Measurements from ENCODE around the gene SBF2.

DNA sequence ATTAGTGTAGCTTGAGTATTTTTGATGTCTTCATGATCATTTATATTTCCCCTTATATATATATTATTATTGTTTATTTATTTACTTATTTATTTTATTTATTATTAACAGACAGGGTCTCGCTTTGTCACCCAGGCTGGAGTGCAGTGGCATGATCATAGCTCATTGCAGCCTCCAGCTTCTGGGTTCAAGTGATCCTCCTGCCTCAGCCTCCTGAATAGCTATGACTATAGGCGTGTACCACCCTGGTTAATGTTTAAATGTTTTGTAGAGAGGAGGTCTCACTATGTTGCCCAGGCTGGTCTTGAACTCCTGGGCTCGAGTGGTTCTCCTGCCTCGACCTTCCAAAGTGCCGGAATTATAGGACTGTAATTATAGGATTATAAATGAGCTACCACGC lies 21.1 kb upstream of the SBF2 start:
- TF ChIP-seq, protein P1, sequence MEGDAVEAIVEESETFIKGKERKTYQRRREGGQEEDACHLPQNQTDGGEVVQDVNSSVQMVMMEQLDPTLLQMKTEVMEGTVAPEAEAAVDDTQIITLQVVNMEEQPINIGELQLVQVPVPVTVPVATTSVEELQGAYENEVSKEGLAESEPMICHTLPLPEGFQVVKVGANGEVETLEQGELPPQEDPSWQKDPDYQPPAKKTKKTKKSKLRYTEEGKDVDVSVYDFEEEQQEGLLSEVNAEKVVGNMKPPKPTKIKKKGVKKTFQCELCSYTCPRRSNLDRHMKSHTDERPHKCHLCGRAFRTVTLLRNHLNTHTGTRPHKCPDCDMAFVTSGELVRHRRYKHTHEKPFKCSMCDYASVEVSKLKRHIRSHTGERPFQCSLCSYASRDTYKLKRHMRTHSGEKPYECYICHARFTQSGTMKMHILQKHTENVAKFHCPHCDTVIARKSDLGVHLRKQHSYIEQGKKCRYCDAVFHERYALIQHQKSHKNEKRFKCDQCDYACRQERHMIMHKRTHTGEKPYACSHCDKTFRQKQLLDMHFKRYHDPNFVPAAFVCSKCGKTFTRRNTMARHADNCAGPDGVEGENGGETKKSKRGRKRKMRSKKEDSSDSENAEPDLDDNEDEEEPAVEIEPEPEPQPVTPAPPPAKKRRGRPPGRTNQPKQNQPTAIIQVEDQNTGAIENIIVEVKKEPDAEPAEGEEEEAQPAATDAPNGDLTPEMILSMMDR (IDR thresholded peaks at IDR 0.05; ENCODE audit: low read depth, low read length, poor library complexity, severe bottlenecking): no peak
- TF ChIP-seq EZH2phosphoT487 (IDR thresholded peaks at IDR 0.05; ENCODE audit: borderline replicate concordance, low read length): no peak
